NK-92 (cell line): Measurements from ENCODE around the gene MTTP.

Experiments
- DNase-seq: peaks from one replicate; lab custom pipeline; 2025; ENCODE audit not compliant: unreplicated experiment; lab: John Stamatoyannopoulos, UW

Gene MTTP

DNA sequence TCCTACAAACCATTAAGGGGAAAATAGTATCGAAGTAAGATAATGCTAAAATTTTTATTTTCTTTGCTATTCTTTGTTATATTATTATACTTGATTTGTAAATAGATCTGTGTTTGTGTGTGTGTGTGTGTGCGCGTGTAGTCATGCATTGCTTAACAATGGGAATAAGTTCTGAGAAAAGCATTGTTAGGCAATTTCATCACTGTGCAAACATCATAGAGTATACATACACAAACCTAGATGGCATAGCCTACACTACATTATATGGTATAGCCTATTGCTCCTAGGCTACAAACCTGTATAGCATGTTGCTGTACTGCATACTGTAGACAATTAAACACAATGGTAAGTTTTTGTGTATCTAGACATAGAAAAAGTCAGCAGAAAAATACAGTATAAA, 17.1 kb downstream of the MTTP start:
- no peak for DNase-seq

DNA sequence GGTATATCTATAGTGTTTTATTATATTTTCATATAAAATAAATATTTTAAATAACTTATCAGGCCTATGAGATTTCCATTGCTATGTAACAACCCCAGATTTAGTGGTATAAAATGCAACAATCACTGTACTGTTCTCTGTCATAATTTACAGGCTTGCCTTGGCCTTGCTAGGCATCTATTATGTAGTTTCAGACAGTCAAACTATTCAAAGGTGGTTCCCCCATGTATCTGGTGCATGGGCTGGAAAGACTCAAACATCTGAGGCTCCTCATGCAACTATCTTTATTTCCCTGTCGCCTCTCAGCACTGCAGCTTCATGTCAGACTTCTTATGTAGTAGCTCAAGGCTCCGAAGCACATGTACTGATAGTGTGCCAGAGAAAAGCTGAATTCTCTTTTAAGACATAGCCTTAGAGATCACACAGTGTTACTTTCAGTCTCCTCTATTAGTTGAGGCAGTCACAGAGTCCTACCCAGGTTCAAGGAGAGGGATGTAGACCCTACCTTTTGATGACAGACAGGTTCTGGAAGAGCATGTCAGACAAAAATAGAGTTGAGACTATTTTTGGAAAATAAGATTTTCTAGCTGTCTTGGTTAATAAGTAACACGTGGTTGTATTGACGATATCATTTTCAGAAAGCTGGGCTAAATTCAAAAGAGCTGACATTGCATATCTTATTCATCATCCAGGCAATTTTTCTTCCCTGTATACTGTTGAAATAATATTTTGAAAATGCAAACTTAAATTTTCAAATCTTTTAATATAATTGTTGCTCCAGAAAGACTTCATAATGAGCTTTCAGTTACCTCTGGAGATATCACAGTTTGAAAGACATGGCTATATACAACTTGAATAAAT, 19.4 kb downstream of the MTTP start:
- no peak for DNase-seq

DNA sequence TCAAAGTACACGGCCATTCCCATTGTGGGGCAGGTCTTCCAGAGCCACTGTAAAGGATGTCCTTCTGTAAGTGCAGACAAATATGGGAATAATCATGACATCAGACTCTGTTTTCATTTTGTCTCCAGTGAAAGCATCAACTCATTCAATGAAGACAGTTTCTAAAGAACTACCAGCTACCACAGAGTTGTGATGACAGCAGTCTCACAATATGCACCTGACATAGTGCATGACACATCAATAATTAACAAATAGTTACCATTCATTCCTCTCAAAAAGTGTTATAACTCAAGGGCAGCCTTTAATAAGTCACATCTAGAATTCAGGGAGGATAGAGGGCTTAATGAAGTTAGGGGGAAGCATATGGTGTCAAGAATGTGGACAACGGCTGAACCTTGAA, 20.2 kb downstream of the MTTP start:
- DNase-seq, result no peak

DNA sequence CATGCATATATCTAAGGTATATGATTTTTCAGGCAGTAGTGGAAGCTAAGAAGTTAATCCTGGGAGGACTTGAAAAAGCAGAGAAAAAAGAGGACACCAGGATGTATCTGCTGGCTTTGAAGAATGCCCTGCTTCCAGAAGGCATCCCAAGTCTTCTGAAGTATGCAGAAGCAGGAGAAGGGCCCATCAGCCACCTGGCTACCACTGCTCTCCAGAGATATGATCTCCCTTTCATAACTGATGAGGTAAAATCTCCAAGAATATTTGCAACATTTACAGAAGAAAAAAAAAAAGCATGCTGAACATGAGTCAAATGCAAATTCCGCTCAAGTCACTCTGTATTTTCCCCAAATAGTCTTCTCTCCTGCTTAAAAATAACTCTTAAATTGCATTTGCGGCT, 32.1 kb downstream of the MTTP start:
- no peak for DNase-seq

DNA sequence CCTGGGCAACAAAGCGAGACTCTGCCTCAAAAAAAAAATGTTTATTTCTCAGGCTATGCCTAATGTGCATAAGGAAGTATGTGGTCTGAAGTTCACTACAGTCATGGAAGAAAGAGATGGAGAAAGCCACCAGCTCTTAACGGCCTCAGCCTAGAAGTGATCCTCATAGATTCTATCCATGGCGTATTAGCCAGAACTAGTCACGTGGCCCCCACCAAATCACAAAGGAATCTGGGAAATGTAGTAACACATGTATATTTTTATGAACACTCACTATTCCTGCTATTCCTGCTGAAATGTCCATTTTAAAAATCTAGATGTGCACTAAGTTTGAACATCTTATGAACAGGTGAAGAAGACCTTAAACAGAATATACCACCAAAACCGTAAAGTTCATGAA, 33.8 kb downstream of the MTTP start:
- DNase-seq, result no peak

GRCh38 chr4:99610605-99611175, 36.1 kb downstream of the MTTP start:
- DNase-seq, result no peak

- no peak for DNase-seq
Observed at GRCh38 chr4:99612281-99612680, 37.7 kb downstream of the MTTP start.

- no peak for DNase-seq
Observed at GRCh38 chr4:99612704-99613103, 38.1 kb downstream of the MTTP start.

DNA sequence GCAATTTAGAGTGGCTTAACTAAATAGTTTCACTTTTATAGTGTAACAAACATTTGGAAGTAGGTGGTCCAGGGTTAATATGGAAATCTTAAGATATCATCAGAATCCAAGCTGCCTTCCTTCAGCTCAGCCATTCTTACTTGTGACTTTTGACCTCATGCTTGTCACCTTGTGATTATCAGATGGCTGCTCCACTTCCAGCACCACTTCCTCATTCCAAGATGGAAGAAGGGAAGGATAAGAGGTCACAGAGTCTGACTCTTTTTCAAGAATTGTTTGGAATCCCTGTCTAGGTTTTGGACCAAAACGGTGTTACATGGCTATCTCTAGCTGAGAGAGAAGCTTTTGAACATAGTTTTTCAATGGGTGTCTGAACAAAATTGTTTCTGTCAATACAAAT, 39.9 kb downstream of the MTTP start:
- no peak for DNase-seq

DNA sequence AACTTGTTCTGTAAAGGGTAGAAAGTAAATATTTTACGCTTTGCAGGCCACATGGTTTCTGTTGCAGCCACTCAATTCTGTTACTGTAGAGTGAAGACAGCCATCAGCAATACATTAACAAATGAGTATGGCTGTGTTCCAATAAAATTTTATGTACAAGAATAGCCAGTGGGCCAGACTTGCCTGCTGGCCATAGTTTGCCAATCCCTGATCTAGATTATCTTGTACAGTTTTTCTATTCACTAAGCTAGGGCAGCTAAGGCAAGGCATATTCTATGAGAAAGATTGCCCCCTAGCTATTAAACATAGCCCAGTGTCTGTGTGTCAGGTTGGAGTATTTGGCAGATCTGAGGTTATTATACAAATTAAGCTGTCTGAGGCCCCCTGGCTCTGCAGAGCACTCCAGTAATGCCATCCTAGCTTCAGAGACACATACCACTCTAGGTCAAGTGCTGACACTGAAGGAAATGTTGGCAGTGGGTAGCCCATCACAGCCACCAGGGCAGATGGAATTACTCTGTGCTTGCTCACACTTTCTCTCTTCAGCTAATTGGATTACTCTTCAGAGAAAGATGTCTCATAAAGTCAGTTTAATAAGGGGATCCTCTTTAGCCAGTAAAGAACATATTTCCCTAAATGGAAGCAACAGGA, 40.7 kb downstream of the MTTP start:
- DNase-seq, result no peak

GRCh38 chr4:99617374-99617773, 42.8 kb downstream of the MTTP start:
- no peak for DNase-seq

DNA sequence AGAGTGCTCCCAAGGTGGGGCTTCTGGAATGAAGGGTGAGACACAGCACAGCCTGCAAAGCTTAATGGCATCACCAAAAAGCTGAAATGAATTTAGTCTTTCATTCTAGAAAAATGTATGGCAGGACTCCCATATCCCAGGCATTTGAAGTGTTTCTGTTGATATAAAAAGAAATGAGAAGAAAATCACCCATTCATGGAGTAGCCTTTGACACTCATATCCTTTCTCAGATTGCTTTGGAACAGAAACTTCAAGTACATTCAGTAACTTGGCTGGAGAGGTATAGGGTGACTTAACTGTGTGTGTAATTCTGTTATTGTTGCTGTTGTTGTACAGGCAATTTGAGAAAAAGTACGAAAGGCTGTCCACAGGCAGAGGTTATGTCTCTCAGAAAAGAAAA, 47.7 kb downstream of the MTTP start:
- DNase-seq, result no peak

- DNase-seq, result no peak
Observed at GRCh38 chr4:99624141-99624719, 49.6 kb downstream of the MTTP start.

DNA sequence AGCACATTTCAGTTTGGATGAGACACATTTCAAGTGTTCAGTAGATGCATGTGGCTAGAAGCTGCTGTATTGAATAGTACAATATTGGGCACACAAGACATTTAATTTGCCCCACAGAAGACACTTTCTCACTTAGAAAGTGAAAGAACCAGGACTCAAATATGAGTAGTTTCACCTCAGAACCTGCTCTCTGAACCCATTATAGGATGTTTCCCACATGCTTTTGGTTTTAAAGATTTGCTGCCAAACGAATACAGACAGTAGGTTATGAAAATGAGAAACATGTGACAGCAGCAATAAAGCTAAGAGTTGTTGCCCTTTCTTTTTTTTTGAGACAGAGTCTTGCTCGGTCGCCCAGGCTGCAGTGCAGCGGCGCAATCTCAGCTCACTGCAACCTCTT, 50.7 kb downstream of the MTTP start:
- DNase-seq, result no peak

GRCh38 chr4:99628040-99628439, 53.4 kb downstream of the MTTP start:
- DNase-seq, result no peak

DNA sequence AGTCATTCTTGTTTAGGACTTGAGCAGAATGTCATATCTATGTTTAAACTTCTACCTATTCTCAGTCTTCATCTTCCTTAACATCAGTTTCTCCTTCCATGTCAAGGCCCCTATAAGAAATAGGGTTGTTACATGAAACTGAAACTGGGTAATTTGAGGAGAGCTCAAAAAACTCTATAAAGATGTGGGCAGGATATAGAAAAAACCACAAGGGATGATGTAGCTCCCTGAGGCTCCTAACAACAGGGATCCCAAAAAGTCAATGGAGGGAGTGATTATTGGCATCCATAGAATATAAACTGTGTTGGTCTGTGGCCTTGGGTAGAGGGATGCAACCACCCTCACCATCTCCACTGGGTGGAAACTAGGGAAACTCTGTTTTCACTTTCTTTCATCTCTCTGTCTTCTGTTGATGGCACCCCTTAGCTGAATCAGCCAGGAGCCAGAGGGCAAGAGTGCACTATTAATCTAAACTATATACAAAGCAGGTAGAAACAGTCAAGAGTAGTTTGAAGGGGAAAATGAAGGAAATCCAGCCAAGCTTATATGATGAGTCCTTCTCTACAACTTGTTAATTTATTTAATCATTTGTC, 55.4 kb downstream of the MTTP start:
- DNase-seq, result no peak

DNA sequence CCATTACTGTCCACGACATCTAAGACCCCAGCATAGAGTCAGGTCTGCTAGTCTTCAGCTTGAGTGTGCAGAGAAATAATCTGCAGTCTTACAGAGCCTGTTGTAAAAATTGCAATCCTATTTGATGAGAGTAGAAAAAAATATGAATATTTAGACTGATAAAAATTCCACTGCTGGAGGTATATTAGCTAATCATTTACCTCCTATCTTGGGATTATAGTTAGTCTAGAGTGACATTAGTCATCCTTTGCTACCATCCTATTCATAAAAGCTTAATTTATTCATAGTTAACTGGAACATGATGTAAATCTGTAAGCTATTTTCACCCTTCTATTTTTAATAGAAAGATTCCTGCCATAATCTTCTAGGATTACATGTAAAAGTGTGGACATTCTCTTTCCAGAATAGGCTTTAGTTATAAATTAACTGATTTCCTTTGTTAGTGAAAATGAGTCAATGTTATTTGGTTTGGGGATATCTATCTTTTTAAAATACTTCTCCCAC, 56.3 kb downstream of the MTTP start:
- no peak for DNase-seq

- DNase-seq, result no peak
Observed at GRCh38 chr4:99633772-99634171, 59.1 kb downstream of the MTTP start.

GRCh38 chr4:99634742-99635360, 60.2 kb downstream of the MTTP start:
- no peak for DNase-seq

GRCh38 chr4:99635601-99636000, 61.0 kb downstream of the MTTP start:
- no peak for DNase-seq

DNA sequence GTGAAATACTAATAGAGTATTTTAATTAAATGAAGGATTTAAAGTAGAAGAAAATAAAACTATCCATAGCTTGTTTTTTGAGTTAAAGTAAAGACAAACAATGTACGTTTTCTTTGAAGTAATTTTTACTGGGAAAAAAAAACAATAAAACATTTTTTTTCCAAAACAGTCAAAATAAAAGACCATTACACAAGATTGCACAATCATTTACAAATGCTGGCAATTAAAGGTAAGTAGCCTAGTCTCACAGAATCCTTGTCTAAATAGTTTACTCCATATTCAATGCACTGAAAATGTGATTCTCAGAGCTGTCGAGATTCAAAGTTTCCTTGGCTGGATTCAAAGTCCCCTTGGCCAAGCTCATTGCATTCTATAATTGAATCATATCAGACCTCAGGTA, 61.8 kb downstream of the MTTP start:
- DNase-seq, result no peak
